H54 (cell line): ENCODE results near the gene TMEM212.

Experiments
- DNase-seq: peaks from one replicate; pipeline ENCODE4 v3.0.0; 2011; ENCODE audit warnings: low spot score, mixed read lengths; ENCODE audit not compliant: insufficient read length
- FAIRE-seq: peaks from 3 replicates; lab custom pipeline; 2011; peaks lifted over from hg19 to GRCh38; lab: Jason Lieb, UNC
- POLR2A ChIP-seq: IDR thresholded peaks from 2 replicates; pipeline ENCODE4 v1.6.1; 2011; ENCODE audit warnings: low read depth, mild to moderate bottlenecking, low read length

The TMEM212 gene

DNA sequence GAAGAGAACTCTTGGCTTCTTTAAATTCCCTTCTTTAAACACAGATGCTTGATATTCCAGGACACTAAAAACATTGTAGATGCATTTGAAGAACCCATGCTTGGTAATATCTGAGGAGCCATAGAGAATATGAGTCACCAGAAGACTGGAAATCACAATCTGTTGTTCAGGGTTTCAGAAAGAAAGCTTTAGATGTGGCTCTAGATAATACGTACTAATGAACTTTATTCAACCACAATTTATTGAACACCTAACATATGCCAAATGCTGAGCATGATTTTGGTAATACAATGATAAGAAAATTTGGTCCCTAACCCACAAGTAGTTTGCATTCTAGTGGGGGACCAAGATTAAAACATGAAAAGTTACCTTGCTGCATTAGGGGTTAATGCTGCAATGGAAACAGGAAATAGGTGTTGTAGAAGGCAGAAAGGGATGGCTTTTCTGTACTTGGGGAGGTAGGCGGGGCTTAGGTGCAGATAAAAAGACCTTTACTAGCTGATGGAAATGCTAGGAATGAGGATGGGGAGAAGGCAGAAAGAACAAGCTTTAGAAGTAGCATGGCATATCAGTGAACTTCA, 21.3 kb upstream of the TMEM212 start:
- DNase-seq = no peak
- FAIRE-seq = no peak
- no peak for TF ChIP-seq POLR2A

DNA sequence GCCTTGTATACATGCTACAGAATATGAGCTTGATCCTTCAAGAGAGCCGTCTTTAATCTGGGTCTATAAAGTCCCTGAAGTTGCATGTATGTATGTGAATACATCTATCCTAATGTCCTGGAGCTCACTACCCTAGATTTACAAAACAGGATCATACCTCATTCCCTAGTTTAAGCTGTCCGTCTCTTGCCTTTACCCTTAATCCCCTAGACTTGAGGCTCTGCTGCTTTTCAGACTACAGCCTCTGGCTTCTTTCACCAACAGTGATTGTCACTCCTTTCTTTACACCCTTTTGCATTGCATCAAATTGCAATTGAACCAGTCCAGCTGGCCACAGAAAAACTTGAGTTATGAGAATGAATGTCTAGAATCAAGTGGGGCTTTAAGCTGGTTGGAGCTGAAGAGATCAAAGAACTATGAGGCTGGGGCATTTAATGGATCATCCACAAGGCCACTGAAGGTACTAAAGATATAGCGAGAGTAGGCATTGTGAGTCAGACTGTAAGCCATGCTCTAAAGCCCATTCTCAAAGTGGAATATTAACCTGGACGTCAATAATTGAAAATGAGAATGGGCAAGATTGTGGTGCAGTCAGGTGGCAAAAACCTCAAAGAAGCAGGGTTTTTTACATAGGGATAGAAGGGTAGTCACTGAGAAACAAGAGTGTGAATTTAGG, 20.6 kb upstream of the TMEM212 start:
- FAIRE-seq (no peak), DNase-seq (no peak)
- TF ChIP-seq POLR2A = no peak

DNA sequence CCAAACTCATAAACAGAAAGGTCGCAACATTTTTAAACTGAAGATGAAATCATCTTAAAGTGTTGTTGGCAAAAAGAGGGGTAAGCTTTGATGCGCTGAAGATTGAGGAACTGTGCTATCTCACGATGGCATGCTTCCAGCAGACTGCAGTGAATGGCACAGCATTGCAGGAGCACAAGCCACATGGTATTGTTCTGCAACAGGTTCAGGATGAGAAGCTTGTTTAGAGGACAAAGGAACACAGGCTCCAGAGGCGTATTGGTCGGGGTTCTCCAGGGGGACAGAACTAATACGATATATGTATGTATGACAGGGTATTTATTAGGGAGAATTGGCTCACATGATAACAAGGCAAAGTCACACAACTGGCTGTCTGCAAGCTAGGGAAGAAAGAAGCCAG, 19.0 kb upstream of the TMEM212 start:
- DNase-seq = no peak
- TF ChIP-seq POLR2A = no peak
- FAIRE-seq = no peak

DNA sequence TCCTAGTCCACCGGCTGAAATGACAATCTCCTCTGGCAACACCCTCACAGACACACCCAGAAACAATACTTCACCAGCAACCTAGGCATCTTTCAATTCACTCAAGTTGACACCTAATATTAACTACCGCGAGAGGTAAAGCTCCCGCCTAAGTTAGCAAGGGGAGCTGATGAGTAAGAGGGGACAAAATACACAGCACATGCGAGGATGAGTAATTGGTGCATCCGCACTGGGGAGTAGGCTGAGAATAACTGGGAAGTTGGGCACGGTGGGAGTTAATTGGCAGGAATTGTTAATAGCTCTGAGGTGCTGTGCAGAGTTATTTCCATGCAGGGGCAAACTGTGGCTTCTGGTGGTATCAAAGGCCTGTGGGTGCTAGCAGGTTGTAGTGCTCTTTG, 18.3 kb upstream of the TMEM212 start:
- no peak for TF ChIP-seq POLR2A
- peak; percentile 67 for FAIRE-seq
- peak; percentile 37 for DNase-seq

DNA sequence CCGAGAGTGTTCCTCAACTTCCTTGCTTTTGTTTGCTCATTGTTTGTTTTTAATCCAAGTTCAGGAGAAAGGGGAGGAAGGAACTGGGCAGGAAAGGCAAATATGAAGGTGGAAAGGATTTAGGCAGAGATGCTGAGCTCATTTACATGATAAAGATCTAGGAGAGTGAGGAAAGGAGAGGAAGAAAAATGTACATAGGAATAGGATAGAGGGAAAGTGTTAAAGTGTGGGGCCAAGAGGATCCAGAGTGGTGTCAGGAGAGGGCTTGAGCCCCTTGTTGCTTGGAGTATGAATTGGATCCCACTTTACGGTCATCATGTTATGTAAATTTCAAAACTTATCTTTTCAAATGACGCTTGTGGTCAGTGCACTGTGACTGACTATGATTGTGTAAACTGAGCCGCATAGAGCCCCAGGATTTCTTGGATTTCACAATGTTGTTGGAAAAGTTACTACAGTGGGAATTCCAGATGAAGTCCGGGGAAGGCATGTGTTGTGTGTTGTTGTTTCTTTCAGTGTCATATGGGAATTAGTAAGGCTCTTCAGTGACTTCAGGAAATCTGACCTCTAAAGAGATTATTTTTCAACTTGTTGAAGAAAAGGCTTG, 17.8 kb upstream of the TMEM212 start:
- no peak for FAIRE-seq
- no peak for TF ChIP-seq POLR2A

DNA sequence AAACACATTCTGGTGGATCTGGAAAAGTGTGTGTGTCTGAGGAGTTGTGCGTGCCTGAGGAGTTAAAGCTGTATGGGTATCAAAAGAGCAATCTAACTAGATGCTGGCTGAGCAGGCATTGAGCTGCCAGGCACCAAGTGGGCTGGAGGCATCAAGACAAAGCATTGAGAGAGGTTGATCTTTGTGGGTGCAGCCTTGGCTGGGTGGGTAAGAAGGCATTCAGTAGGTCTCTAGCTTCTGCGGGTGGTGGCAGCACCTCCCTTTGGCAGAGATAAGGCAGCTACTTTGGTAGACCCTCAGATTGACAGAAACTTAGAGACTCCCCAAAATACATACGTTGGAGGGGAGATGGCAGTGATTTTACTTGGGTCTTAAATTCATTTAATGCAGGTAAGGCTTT, 15.8 kb upstream of the TMEM212 start:
- FAIRE-seq = no peak
- no peak for TF ChIP-seq POLR2A
- no peak for DNase-seq

More for the DNA sequence above, 17.8 kb upstream of the TMEM212 start:
- DNase-seq = no peak

DNA sequence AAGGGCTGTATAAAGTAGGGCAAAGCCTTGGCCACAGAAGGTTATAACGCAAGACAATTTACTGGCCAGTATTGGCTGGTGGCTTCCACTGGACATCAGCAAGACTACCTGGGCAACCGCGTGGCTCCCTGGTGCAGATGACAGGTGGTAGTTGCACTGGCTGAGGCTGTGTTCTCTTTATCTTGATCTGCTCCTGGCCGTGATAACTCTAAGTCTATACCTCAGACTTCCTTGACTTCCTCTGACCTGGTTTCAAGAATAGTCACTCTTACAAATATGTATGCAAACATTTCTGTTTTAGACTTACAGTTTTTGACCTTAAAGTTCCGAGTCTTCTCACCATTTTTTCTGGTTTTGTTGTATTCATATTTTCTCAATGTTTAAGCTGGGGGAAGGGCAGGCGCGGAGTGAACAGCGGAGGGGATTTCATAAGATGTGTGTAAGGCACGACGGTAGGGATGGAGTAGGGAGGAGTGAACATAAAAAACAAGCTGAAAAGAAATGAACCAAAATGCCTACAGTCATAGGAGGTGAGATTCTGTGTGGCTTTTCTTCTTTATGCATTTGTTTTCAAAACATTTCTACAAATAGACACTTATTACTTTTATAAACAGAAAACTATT, 15.2 kb upstream of the TMEM212 start:
- DNase-seq = no peak
- FAIRE-seq = no peak
- no peak for TF ChIP-seq POLR2A

DNA sequence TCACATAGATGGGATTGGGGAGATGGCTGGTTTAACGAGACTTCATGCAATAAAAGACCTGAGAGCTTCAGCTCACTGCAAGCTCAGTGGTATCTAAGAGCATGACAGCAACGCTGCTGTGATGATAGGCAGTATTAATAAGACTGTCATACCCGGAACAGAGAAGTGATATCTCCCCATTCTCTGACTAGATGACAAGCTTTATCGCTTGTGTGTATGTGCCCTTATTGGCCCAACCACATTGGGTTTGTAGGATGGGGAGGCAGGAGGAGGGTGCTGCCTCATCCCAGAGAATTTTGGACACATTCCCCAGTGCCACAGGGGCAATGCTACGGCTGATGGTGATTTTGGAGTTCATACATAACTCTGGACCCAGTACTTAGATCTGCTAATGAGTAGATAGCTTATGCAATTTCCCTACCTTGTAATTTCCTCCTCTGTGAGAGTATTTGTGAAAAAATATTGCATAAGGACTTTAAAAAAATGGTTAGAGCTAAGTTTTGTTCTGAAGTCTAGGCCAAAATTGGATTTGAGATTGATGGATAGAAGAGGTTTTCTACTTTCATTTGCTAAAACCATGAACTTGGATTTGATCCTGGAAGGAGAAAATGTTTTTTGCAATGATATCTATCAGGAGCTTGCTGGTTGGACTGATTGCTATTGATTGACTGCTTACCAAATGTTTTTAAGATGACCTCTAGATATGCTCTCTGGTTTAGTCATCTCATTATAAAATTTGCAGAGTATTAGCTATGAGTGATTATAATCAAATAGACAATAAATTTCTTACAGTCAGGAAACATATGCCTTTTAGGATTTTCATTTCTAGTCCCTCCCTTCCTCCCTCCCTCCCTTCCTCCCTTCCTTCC, 14.0 kb upstream of the TMEM212 start:
- DNase-seq = no peak
- no peak for TF ChIP-seq POLR2A
- no peak for FAIRE-seq

DNA sequence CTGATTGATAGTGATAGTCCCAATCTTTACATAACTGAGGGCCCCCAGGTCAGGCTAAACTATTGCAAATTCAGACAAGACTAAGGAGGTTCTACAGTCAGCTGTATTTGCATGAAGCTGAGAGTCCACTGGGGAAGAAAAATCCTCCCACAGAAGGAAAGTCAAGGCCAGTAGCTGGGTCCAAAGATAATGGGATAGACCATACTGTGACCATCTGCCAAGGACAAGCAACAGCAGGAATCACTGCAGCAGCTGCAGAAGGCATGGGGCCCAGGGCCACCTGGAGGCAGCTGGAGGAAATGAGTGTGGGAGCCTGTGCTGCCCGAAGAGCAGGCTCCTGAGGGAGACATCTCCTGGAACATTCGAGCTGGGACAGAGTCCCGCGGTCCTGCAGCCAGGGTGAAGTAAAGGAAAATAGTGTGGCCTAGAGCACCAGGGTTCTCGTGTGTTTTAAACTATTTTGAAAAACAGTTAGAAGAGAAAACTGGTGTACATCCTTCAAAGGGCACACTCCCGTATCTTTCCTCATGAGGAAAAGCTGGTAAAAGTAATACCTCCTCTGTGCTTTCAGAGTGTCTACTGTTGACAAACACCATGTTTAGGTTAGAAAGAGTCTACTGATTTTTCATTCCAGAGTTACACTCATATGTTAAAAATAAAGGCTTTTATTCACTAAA, 13.2 kb upstream of the TMEM212 start:
- no peak for TF ChIP-seq POLR2A
- DNase-seq (peak; percentile 31), FAIRE-seq (peak; percentile 93)

DNA sequence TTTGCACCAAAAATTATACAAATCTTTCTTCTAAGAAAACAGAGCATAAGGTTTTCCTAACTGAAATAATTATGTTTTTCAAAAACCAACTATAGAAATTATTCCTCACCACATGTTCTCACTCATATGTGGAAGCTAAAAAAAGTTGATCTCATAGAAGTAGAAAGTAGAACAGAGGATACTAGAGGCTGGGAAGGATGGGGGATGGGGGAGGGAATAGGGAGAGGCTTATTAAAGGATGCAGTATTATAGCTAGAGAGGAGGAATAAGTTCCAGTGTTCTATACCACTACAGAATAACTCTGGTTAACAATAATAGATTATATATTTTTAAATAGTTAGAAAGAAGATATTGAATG, 12.7 kb upstream of the TMEM212 start:
- no peak for FAIRE-seq
- no peak for TF ChIP-seq POLR2A

DNA sequence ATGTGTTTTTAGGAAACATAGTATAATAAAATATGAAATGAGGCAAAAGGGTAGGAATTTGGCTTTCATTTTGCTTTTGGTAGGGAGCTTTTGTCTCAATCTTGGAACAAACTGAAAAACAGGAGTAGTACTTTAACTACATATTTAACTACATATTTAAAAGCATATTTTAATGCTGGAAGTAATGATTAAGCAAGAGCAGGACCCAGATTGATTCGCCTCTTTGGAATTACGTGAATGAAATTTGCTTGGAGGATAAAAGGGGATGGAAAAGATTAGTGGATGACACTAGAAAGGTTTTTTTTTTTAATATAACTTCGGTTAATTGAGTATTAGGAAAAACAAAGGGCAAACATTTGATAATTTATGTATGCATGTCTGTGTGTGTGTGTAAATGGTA, 11.2 kb upstream of the TMEM212 start:
- DNase-seq = no peak
- FAIRE-seq = no peak

More for the DNA sequence above, 12.7 kb upstream of the TMEM212 start:
- DNase-seq = no peak

DNA sequence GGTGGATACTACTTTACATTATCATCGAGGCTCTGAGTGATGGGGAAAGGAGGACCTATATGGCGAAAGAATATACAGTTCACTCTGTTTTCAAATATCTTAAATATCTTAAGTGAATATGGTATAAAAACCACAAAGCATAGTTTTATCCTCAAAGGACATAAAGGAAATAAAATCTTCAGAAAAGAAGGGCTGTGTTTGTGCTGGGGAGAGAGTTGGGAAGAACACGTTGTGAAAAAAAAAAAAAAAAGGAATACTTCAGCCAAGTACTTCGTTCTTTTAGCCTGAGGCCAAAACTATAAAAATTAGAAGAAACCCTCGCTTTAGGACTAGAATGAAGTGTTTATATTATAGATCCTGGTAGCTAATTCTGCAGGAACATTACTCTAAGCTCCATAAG, 10.2 kb upstream of the TMEM212 start:
- no peak for FAIRE-seq

More for the DNA sequence above, 11.2 kb upstream of the TMEM212 start:
- TF ChIP-seq POLR2A = no peak

More for the DNA sequence above, 10.2 kb upstream of the TMEM212 start:
- no peak for TF ChIP-seq POLR2A
- DNase-seq = no peak
